Muscle of back (tissue), 11 donors: ENCODE data around the gene GASK1B. TPM values are rescaled to one million over a fixed set of nuclear protein-coding genes. Genes with fewer than 3 reads are reported as not detected.

Experiments
- DNase-seq, 3 donors: peaks; one replicate each; pipeline versions ENCODE4 v3.0.0 to v3.0.0-alpha.2; 2013
- polyA plus RNA-seq, 10 donors: library from polyadenylated mRNA; unstranded; fragments of 120-200 nt; gene quantifications; one replicate each; pipeline ENCODE4 v1.2.1, GENCODE V29; 2013; ENCODE audit not compliant: insufficient read length in 10 of 10

Gene GASK1B
- polyA plus RNA-seq, 10 donors, result 53.9 to 96.6 (median 67.9) TPM

DNA sequence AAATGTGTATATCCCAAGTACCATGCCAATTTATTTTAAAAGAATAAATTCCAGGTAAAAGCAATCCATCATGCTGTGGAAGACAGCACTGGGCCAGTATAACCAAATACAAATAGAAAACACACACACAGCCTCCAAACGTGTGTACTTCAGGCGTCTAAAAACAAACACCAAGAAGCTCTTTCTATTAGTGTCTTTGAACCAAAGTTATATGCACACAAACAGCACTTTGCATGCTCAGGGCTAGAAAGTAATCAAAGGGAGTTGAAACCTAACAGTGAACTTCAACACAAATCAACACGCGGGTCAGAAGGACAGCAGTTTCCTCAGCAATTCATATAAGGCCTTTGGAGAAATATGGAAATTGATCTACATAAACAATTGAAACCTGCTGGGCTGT lies 15.4 kb downstream of the GASK1B start:
- DNase-seq, result no peak

GRCh38 chr4:158155656-158156356 lies 17.0 kb downstream of the GASK1B start:
- no peak for DNase-seq

GRCh38 chr4:158147151-158147550 lies 25.7 kb downstream of the GASK1B start:
- DNase-seq, result no peak

DNA sequence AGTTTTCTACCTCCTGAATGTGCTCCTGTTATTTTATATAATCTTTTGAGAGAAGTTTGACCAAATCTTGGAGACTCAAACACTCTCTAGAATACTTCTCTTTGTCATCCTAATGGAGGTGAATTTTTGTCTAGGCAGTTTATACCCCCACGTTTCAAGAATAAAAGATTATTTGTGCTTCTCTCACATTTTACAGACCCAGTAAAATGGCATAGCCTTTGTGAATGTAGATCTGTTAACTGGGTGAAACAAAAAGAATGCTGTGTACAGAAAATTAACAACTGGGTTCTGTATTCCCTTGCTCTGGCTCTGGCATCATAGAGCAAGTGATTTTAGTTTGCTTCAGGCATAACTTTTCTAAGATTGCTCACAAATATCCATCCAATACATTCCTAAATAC lies 26.1 kb downstream of the GASK1B start:
- no peak for DNase-seq

GRCh38 chr4:158139086-158139485 lies 33.7 kb downstream of the GASK1B start:
- no peak for DNase-seq

GRCh38 chr4:158134222-158134621 lies 38.6 kb downstream of the GASK1B start:
- no peak for DNase-seq

DNA sequence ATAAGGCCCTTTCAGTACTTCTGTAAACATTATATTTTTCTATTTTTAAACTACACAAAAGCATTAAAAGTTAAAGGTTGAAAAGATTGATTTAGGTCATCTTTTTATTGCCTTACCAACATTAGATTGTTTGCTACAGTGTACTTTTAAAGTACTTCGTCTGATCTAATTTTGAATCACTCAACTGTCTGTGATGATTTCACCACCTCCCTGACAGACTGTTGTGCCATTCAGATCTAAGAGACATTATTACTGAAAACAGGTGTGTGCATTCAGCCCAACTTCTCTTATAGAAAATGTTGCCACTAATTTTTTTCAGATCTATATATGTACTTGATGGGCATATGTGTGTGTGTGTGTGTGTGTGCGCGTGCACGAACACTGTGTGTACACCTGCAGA lies 39.3 kb downstream of the GASK1B start:
- no peak for DNase-seq

- DNase-seq, result peak; percentile 77 to 89 (median 85)
Observed at GRCh38 chr4:158131027-158131426, 41.8 kb downstream of the GASK1B start.

DNA sequence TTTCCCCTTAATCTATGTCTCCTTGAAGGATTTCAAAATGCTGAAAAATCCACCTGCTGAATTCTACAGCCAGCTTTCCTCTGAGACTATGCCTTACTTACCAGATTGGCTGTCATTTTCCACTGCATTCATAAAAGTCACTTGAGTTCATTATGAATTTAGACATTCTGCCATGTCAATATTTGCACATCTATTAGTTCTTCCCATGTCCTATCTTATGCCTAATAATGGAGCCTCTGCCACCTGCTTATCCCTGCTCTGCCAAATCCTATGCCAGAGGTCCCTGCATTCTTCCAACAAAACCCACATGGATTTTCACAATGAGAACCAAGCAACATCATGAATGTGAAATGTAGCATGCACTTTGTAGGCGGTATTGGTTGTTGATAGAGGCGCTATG lies 42.6 kb downstream of the GASK1B start:
- DNase-seq, result no peak

- DNase-seq, result no peak
Observed at GRCh38 chr4:158129694-158130093, 43.1 kb downstream of the GASK1B start.

GRCh38 chr4:158128540-158128939 lies 44.3 kb downstream of the GASK1B start:
- no peak for DNase-seq

GRCh38 chr4:158125310-158125709 lies 47.5 kb downstream of the GASK1B start:
- DNase-seq, result no peak

Other genes with a start within 250 kb of the GASK1B start
- 1 to 10 TPM; 1.2 to 5.4 (median 2.2) TPM for gene TMEM144, start 37.5 kb upstream of the GASK1B start, polyA plus RNA-seq